ENCODE data around the gene SBNO1.

DNA sequence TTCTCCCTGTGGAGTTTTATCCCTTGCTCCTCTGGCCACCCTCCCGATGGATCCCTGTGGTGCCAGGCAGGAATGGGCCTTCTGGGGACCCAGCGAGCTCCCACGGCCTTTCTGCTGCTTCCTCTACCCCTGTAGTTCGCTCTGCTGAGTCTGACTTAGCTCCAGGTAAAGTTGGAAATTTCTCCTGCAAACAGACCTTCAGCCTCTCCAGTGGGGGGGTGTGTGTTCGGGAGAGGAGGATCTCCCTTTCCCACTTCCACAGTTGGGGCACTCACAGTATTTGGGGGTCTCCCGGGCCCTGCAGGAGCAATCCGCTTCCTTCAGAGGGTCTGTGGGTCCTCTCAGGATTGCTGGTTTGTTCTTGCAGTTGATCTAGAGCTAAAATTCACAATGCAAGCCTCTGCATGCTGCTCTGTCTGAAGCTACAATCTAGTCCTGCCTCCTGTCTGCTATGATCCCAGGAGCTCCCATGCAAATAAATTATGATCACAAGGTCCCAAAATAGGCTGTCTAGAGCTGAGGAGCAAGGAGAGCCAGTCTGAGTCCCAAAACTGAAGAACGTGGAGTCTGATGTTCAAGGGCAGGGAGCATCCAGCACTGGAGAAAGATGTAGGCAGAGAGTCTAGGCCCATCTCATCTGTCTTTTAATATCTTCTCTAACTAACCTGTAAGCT, 113.1 kb downstream of the SBNO1 start:
- TF ChIP-seq, protein P1, sequence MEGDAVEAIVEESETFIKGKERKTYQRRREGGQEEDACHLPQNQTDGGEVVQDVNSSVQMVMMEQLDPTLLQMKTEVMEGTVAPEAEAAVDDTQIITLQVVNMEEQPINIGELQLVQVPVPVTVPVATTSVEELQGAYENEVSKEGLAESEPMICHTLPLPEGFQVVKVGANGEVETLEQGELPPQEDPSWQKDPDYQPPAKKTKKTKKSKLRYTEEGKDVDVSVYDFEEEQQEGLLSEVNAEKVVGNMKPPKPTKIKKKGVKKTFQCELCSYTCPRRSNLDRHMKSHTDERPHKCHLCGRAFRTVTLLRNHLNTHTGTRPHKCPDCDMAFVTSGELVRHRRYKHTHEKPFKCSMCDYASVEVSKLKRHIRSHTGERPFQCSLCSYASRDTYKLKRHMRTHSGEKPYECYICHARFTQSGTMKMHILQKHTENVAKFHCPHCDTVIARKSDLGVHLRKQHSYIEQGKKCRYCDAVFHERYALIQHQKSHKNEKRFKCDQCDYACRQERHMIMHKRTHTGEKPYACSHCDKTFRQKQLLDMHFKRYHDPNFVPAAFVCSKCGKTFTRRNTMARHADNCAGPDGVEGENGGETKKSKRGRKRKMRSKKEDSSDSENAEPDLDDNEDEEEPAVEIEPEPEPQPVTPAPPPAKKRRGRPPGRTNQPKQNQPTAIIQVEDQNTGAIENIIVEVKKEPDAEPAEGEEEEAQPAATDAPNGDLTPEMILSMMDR (IDR thresholded peaks at IDR 0.05; ENCODE audit: insufficient read depth, low read depth, low read length) = no peak
- TF ChIP-seq EZH2 (IDR thresholded peaks at IDR 0.05; ENCODE audit: insufficient read depth, low read length) = no peak

All from astrocyte (in vitro differentiated cells and primary cell).